ENCODE data around the gene CADM1.

DNA sequence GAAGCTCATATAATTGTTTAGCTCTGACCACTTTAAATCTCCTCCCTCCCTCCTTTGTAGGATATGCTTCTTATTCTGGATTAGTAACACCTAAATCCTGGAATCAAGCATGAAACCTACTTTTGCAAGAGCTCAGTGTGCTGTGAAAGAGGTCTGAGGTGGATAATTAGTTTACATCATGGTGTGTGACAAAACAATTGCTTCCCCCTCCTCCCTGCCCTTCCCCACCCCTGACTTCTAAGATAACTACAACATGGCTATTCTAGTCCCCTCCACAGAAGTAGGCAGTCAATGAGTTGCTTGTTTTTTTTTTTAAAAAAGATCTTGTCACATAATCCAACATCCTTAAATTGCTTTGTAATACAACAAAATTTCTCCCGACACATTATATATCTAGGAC is 314.0 kb downstream of the CADM1 start:
- TF ChIP-seq, protein P1, sequence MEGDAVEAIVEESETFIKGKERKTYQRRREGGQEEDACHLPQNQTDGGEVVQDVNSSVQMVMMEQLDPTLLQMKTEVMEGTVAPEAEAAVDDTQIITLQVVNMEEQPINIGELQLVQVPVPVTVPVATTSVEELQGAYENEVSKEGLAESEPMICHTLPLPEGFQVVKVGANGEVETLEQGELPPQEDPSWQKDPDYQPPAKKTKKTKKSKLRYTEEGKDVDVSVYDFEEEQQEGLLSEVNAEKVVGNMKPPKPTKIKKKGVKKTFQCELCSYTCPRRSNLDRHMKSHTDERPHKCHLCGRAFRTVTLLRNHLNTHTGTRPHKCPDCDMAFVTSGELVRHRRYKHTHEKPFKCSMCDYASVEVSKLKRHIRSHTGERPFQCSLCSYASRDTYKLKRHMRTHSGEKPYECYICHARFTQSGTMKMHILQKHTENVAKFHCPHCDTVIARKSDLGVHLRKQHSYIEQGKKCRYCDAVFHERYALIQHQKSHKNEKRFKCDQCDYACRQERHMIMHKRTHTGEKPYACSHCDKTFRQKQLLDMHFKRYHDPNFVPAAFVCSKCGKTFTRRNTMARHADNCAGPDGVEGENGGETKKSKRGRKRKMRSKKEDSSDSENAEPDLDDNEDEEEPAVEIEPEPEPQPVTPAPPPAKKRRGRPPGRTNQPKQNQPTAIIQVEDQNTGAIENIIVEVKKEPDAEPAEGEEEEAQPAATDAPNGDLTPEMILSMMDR (IDR thresholded peaks at IDR 0.05): no peak
- TF ChIP-seq POLR2AphosphoS5 (IDR thresholded peaks at IDR 0.05) (no peak), POLR2A (IDR thresholded peaks at IDR 0.05) (no peak)

Data from stomach (tissue), 4 donors.